IMR-90 (cell line): ENCODE data around the gene FLT1. TPM values are rescaled to one million over a fixed set of nuclear protein-coding genes. Genes with fewer than 3 reads are reported as not detected.

Source experiments
- ATAC-seq: fragments of 200-7000 bp; cut with Tn5 transposase; 2 replicates; pipeline ENCODE4 v1.9.1; 2020; ENCODE audit warnings: low read depth, mild to moderate bottlenecking, moderate library complexity
- BruUV-seq: library from RNA; stranded (reverse); fragments of 400-500 nt; replicated peaks from 2 replicates; lab custom pipeline; 2021; lab: Mats Ljungman, UMichigan
- CTCF ChIA-PET: fragments of 300-600 bp; formaldehyde crosslinking; extraction: SDS; loops from one replicate; lab custom pipeline; 2021; ENCODE audit warnings: antibody characterized with exemption; lab: Yijun Ruan, JAX
- POLR2A ChIA-PET: fragments of 300-600 bp; sonication (Branson Sonifier 250); formaldehyde crosslinking; loops from one replicate; lab custom pipeline; 2022; ENCODE audit warnings: antibody characterized with exemption; ENCODE audit not compliant: unreplicated experiment; lab: Charles Lee
- DNase-seq: peaks from one replicate; pipeline ENCODE4 v3.0.0; 2013
- H2AFZ ChIP-seq: replicated peaks from 2 replicates; pipeline ENCODE3; 2013; ENCODE audit warnings: low read length, mild to moderate bottlenecking; ENCODE audit not compliant: poor library complexity
- H2AK5ac ChIP-seq: 2 replicates; pipeline ENCODE4 v1.6.1; 2013; ENCODE audit warnings: low read depth, low read length, inconsistent platforms
- H2AK9ac ChIP-seq: replicated peaks from 2 replicates; pipeline ENCODE3; 2013; ENCODE audit warnings: mild to moderate bottlenecking, low read depth, low read length, moderate library complexity; ENCODE audit not compliant: poor library complexity
- H2BK120ac ChIP-seq: 2 replicates; pipeline ENCODE4 v1.6.1; 2013; ENCODE audit warnings: low read depth, low read length, inconsistent platforms
- H2BK15ac ChIP-seq: 3 replicates; pipeline ENCODE4 v1.6.1; 2013; ENCODE audit warnings: low read depth, low read length, inconsistent platforms
- H2BK20ac ChIP-seq: 2 replicates; pipeline ENCODE4 v1.6.1; 2013; ENCODE audit warnings: low read depth, mild to moderate bottlenecking, inconsistent platforms, low read length, moderate library complexity
- H2BK5ac ChIP-seq: 2 replicates; pipeline ENCODE4 v1.6.1; 2013; ENCODE audit warnings: mild to moderate bottlenecking, low read depth, low read length, inconsistent platforms; ENCODE audit not compliant: poor library complexity, severe bottlenecking
- H3K14ac ChIP-seq: replicated peaks from 2 replicates; pipeline ENCODE4 v1.6.1; 2013; ENCODE audit warnings: low read depth, low read length, inconsistent platforms
- H3K18ac ChIP-seq: 2 replicates; pipeline ENCODE4 v1.6.1; 2013; ENCODE audit warnings: low read depth, low read length, control low read depth
- H3K23ac ChIP-seq: 2 replicates; pipeline ENCODE4 v1.6.1; 2013; ENCODE audit warnings: low read depth, low read length, inconsistent platforms
- H3K27ac ChIP-seq: 2 replicates; pipeline ENCODE4 v1.5.1; 2013; ENCODE audit warnings: mild to moderate bottlenecking, control low read depth, low read length; ENCODE audit not compliant: insufficient read depth
- H3K27me3 ChIP-seq: 2 replicates; pipeline ENCODE4 v1.6.1; 2013; ENCODE audit warnings: low read length; ENCODE audit not compliant: control insufficient read depth, insufficient read depth
- H3K36me3 ChIP-seq: 2 replicates; pipeline ENCODE4 v1.6.1; 2013; ENCODE audit warnings: low read length, mixed read lengths; ENCODE audit not compliant: control insufficient read depth, insufficient read depth
- H3K4ac ChIP-seq: 2 replicates; pipeline ENCODE4 v1.6.1; 2013; ENCODE audit warnings: low read depth, low read length, inconsistent platforms
- H3K4me1 ChIP-seq: 2 replicates; pipeline ENCODE4 v1.6.1; 2013; ENCODE audit warnings: low read length, mixed read lengths; ENCODE audit not compliant: control insufficient read depth, insufficient read depth
- H3K4me2 ChIP-seq: 2 replicates; pipeline ENCODE4 v1.6.1; 2013; ENCODE audit warnings: low read depth, mild to moderate bottlenecking, control low read depth, low read length, moderate library complexity
- H3K4me3 ChIP-seq: 2 replicates; pipeline ENCODE4 v1.5.1; 2013; ENCODE audit warnings: low read depth, mild to moderate bottlenecking, control low read depth, low read length, moderate library complexity; ENCODE audit not compliant: insufficient read depth
- H3K56ac ChIP-seq: 2 replicates; pipeline ENCODE4 v1.6.1; 2013; ENCODE audit warnings: low read length, inconsistent platforms; ENCODE audit not compliant: insufficient read depth; ENCODE audit errors: extremely low read depth
- H3K79me1 ChIP-seq, 2 experiments: 2 replicates each; pipeline ENCODE4 v1.6.1; 2013; ENCODE audit warnings: low read length in 2 of 2, inconsistent platforms in 1 of 2, low read depth in 1 of 2
- H3K9ac ChIP-seq: 2 replicates; pipeline ENCODE4 v1.6.1; 2013; ENCODE audit warnings: low read depth, low read length, control low read depth
- H3K9me1 ChIP-seq: 2 replicates; pipeline ENCODE4 v1.6.1; 2013; ENCODE audit warnings: low read length, inconsistent platforms; ENCODE audit not compliant: insufficient read depth
- H3K9me3 ChIP-seq: 2 replicates; pipeline ENCODE4 v1.6.1; 2013; ENCODE audit warnings: low read length; ENCODE audit not compliant: control insufficient read depth, insufficient read depth
- H4K20me1 ChIP-seq: 2 replicates; pipeline ENCODE4 v1.6.1; 2013; ENCODE audit warnings: low read length, inconsistent platforms; ENCODE audit not compliant: insufficient read depth
- H4K5ac ChIP-seq: 2 replicates; pipeline ENCODE4 v1.6.1; 2013; ENCODE audit warnings: mild to moderate bottlenecking, low read depth, low read length, control low read depth
- H4K8ac ChIP-seq, 2 experiments: 2 replicates each; pipeline ENCODE4 v1.6.1; 2013; ENCODE audit warnings: low read depth in 2 of 2, low read length in 2 of 2, control low read depth in 1 of 2, inconsistent platforms in 1 of 2
- H4K91ac ChIP-seq: 2 replicates; pipeline ENCODE4 v1.6.1; 2013; ENCODE audit warnings: low read depth, low read length, inconsistent platforms; ENCODE audit not compliant: insufficient read depth
- BHLHE40 ChIP-seq: fragments of 150-350 bp; IDR thresholded peaks from 2 replicates; pipeline ENCODE4 v1.6.1; 2016; ENCODE audit warnings: mild to moderate bottlenecking, low read depth, low read length
- CEBPB ChIP-seq: IDR thresholded peaks from 2 replicates; pipeline ENCODE4 v1.6.1; 2012; ENCODE audit warnings: low read depth, low read length, improper control_type of control experiment
- CHD1 ChIP-seq: IDR thresholded peaks from 2 replicates; pipeline ENCODE4 v1.6.1; 2012; ENCODE audit warnings: low read depth, low read length, improper control_type of control experiment
- MAFK ChIP-seq: IDR thresholded peaks from 2 replicates; pipeline ENCODE4 v1.6.1; 2012; ENCODE audit warnings: low read depth, low read length, improper control_type of control experiment
- MXI1 ChIP-seq: IDR thresholded peaks from 2 replicates; pipeline ENCODE4 v1.6.1; 2012; ENCODE audit warnings: low read depth, mild to moderate bottlenecking, low read length, moderate library complexity, borderline replicate concordance
- NFE2L2 ChIP-seq: fragments of 150-350 bp; IDR thresholded peaks from 2 replicates; pipeline ENCODE4 v1.6.1; 2016; ENCODE audit warnings: low read depth, mild to moderate bottlenecking, low read length
- POLR2A ChIP-seq: IDR thresholded peaks from 2 replicates; pipeline ENCODE4 v1.6.1; 2012; ENCODE audit warnings: mild to moderate bottlenecking, low read depth, low read length
- RCOR1 ChIP-seq: IDR thresholded peaks from 2 replicates; pipeline ENCODE4 v1.6.1; 2012; ENCODE audit warnings: mild to moderate bottlenecking, low read length, improper control_type of control experiment; ENCODE audit not compliant: insufficient replicate concordance
- RFX5 ChIP-seq: IDR thresholded peaks from 2 replicates; pipeline ENCODE4 v1.8.0; 2012; ENCODE audit warnings: low read depth, mild to moderate bottlenecking, low read length, moderate library complexity
- WGBS, 2 experiments: methylation state at CpG; one replicate each; pipeline versions ENCODE4 v1.1.5 to v1.1.7; 2013; ENCODE audit warnings: missing lambda C conversion rate in 2 of 2; ENCODE audit not compliant: insufficient read length in 1 of 2; ENCODE audit errors: extremely low coverage in 2 of 2; 5-methylcytosine and 5-hydroxymethylcytosine counted together
- dilution Hi-C: fragments of 300-500 bp; cut with HindIII; formaldehyde crosslinking; loops from one replicate; pipeline ENCODE4 v1.14.3; 2018; ENCODE audit warnings: low sequenced_read_pairs; ENCODE audit not compliant: unreplicated experiment
- in situ Hi-C: fragments of 300-500 bp; cut with MboI; formaldehyde crosslinking; loops from 3 replicates; pipeline ENCODE4 v1.14.3; 2019; ENCODE audit warnings: low sequenced_read_pairs, inconsistent platforms, mixed read lengths
- intact Hi-C: fragments of 100-400 bp; cut with micrococcal nuclease; formaldehyde crosslinking; loops from 2 replicates; pipeline ENCODE4 v1.10.0; 2022
- polyA plus RNA-seq, 3 experiments: library from polyadenylated mRNA; depleted of rRNA; stranded (reverse); fragments of >200 nt; gene quantifications; 2 replicates each; pipeline ENCODE4 v1.2.3, GENCODE V29; 2012; ENCODE audit warnings: low replicate concordance in 1 of 3
- total RNA-seq: library from RNA; depleted of rRNA; stranded (reverse); fragments of >200 nt; gene quantifications from 2 replicates; pipeline ENCODE4 v1.2.3, GENCODE V29; 2012
- TF ChIP-seq, protein P1 (sequence below): fragments of 150-350 bp; IDR thresholded peaks from 2 replicates; pipeline ENCODE4 v1.6.1; 2017; ENCODE audit warnings: mild to moderate bottlenecking, antibody characterized with exemption, low read length, low read depth
- TF ChIP-seq, protein P2 (sequence below): conservative IDR thresholded peaks from 2 replicates; pipeline ENCODE4 v1.5.1; 2012; ENCODE audit warnings: mild to moderate bottlenecking, low read depth, low read length, improper control_type of control experiment
- TF ChIP-seq, protein P3 (sequence below): fragments of 150-350 bp; IDR thresholded peaks from 2 replicates; pipeline ENCODE4 v1.6.1; 2016; ENCODE audit warnings: low read depth, mild to moderate bottlenecking, low read length, moderate library complexity, borderline replicate concordance

Gene FLT1
- total and polyA plus RNA-seq, 2 of the 4 experiments (the other 2 are of a cell fraction) = 4.5 to 10.4 TPM

DNA sequence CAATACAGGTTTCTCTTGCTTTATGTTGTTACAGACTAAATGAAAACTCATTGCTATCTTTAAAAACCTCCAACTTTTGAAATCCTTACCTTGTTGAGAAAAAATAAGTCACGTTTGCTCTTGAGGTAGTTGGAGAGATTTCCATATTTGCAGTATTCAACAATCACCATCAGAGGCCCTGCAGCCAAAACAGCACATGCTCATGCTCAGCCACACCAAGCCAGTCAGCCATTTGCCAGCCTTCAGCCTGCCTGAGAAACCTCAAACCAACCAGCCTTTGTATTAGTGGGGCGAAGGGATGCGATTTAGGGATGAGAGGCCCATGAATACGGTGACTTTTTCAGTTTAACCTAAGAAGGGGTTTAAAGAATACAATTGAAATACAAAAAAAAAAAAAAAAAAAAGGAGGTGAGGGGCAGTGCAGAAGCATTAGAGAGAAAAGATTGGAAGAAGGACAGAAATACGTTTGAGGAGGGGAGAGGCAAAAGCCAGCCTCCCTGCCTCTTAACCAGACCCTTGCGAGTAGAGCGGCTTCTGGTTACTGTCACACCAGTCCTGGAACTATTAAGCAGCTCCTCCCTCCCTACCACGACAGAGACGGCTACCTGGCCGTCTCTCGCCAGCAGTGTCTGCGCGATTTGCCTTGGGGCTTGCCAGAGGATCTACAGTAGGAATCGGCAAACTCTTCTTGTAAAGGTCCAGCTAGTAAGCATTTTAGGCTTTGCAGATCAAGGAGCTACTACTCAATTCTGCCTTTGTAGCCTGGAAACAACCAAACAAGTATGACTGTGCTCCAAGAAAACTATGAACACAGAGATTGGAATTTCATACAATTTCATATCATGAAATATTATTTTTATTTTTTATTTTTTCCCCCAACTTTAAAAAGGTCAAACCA, 167.3 kb downstream of the FLT1 start:
- Histone ChIP-seq H3K36me3 (no peaks in the 10 kb centered on the region), H2AK9ac (no peak overlapping the region), H3K4ac (no peak overlapping the region), H4K5ac (no peak overlapping the region; the same call in 1 of the 2 replicates), H3K9ac (no peak overlapping the region), H3K4me1 (peaks cover 12% of the 10 kb centered on the region), H3K4me2 (no peak overlapping the region), H3K14ac (0 out of 2 replicates have a peak overlapping the region, but pooled peaks have one; percentile 26), H3K9me3 (no peaks in the 10 kb centered on the region), H3K4me3 (no peak overlapping the region), H3K79me1 (no peaks in the 10 kb centered on the region), H3K18ac (no peak overlapping the region), H3K56ac (no peak overlapping the region), H4K8ac (no peak overlapping the region), H3K27ac (no peak overlapping the region), H3K27me3 (no peaks in the 10 kb centered on the region), H3K23ac (no peak overlapping the region), H2BK20ac (no peak overlapping the region), H2BK5ac (no peak overlapping the region), H2BK15ac (no peak overlapping the region), H3K9me1 (peaks cover 11% of the 10 kb centered on the region), H2AFZ (no peak overlapping the region), H4K20me1 (no peaks in the 10 kb centered on the region), H2BK120ac (no peak overlapping the region), H2AK5ac (peak overlapping the region; percentile 13; the same call in 1 of the 2 replicates), H4K91ac (no peak overlapping the region)
- POLR2A ChIA-PET = interaction anchor here (0.7 kb wide), 1 partner anchor 162 kb away, joined by 4 read pairs; no protein-coding TSS in a partner anchor
- in situ Hi-C loops = loop anchor here (10.0 kb wide), 1 partner anchor 467 kb away; no protein-coding TSS in a partner anchor
- 100% methylated on average over 2 of the region's 14 CpGs; no CpG with 5 or more reads in 1 of the 2 experiments for WGBS, 2 experiments
- ATAC-seq (no peak), DNase-seq (peak; percentile 50)
- BruUV-seq = no TSS peak
- intact Hi-C loops = loop anchor here (2.0 kb wide), 1 partner anchor 331 kb away; the partner anchor contains the start of gene POMP
- dilution Hi-C loops = no loop called here
- CTCF ChIA-PET = interaction anchor here (0.5 kb wide), 1 partner anchor 264 kb away, joined by 3 read pairs; no protein-coding TSS in a partner anchor
- no peak for TF ChIP-seq POLR2A
- TF ChIP-seq, protein P1, sequence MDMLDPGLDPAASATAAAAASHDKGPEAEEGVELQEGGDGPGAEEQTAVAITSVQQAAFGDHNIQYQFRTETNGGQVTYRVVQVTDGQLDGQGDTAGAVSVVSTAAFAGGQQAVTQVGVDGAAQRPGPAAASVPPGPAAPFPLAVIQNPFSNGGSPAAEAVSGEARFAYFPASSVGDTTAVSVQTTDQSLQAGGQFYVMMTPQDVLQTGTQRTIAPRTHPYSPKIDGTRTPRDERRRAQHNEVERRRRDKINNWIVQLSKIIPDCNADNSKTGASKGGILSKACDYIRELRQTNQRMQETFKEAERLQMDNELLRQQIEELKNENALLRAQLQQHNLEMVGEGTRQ = no peak
- no peak for TF ChIP-seq MAFK
- TF ChIP-seq, protein P2, sequence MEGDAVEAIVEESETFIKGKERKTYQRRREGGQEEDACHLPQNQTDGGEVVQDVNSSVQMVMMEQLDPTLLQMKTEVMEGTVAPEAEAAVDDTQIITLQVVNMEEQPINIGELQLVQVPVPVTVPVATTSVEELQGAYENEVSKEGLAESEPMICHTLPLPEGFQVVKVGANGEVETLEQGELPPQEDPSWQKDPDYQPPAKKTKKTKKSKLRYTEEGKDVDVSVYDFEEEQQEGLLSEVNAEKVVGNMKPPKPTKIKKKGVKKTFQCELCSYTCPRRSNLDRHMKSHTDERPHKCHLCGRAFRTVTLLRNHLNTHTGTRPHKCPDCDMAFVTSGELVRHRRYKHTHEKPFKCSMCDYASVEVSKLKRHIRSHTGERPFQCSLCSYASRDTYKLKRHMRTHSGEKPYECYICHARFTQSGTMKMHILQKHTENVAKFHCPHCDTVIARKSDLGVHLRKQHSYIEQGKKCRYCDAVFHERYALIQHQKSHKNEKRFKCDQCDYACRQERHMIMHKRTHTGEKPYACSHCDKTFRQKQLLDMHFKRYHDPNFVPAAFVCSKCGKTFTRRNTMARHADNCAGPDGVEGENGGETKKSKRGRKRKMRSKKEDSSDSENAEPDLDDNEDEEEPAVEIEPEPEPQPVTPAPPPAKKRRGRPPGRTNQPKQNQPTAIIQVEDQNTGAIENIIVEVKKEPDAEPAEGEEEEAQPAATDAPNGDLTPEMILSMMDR = no peak
- TF ChIP-seq NFE2L2 = no peak
- TF ChIP-seq RFX5 = no peak
- TF ChIP-seq, protein P3, sequence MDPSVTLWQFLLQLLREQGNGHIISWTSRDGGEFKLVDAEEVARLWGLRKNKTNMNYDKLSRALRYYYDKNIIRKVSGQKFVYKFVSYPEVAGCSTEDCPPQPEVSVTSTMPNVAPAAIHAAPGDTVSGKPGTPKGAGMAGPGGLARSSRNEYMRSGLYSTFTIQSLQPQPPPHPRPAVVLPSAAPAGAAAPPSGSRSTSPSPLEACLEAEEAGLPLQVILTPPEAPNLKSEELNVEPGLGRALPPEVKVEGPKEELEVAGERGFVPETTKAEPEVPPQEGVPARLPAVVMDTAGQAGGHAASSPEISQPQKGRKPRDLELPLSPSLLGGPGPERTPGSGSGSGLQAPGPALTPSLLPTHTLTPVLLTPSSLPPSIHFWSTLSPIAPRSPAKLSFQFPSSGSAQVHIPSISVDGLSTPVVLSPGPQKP = no peak
- TF ChIP-seq RCOR1 = no peak
- no peak for TF ChIP-seq CEBPB
- no peak for TF ChIP-seq CHD1
- no peak for TF ChIP-seq BHLHE40
- TF ChIP-seq MXI1 = no peak
